Heart right ventricle (tissue), 16 donors: ENCODE measurements around the gene GNPTAB. TPM values are rescaled to one million over a fixed set of nuclear protein-coding genes. Genes with fewer than 3 reads are reported as not detected.
"Not testable (repeated sequence)": the region's sequence is repeated elsewhere in the genome, so short reads cannot be mapped to it uniquely, and the experiment has no call there.

Experiments used
- ATAC-seq, 8 donors: fragments of 200-7000 bp; cut with Tn5 transposase; one replicate each; pipeline ENCODE4 v1.9.1; 2020; ENCODE audit warnings: mild to moderate bottlenecking in 8 of 8, moderate library complexity in 8 of 8, moderate number of reproducible peaks in 1 of 8
- DNase-seq, 2 donors: peaks; one replicate each; pipeline ENCODE4 v3.0.0-alpha.2; 2020
- H3K27ac ChIP-seq, 10 donors: fragments of 200-600 bp; sonication (generic) in 2 of 10; one replicate each; pipeline versions ENCODE4 v1.5.0 to v1.8.0; 2020 to 2022; ENCODE audit warnings: mild to moderate bottlenecking in 3 of 10
- H3K27me3 ChIP-seq, 7 donors: fragments of 200-600 bp; one replicate each; pipeline ENCODE4 v1.8.0; 2021 to 2022; ENCODE audit warnings: mild to moderate bottlenecking in 2 of 7
- H3K36me3 ChIP-seq, 9 donors: fragments of 200-600 bp; sonication (generic) in 1 of 9; one replicate each; pipeline versions ENCODE4 v1.5.0 to v1.8.0; 2020 to 2022; ENCODE audit warnings: mild to moderate bottlenecking in 2 of 9
- H3K4me1 ChIP-seq, 9 donors: fragments of 200-600 bp; sonication (generic) in 1 of 9; one replicate each; pipeline versions ENCODE4 v1.5.0 to v1.8.0; 2020 to 2022; ENCODE audit warnings: mild to moderate bottlenecking in 4 of 9
- H3K4me3 ChIP-seq, 10 donors: fragments of 200-600 bp; sonication (generic) in 2 of 10; one replicate each; pipeline versions ENCODE4 v1.5.0 to v1.8.0; 2020 to 2022; ENCODE audit warnings: mild to moderate bottlenecking in 7 of 10, moderate library complexity in 2 of 10
- H3K9me3 ChIP-seq, 11 donors: fragments of 200-600 bp in 10 of 11; sonication (generic) in 2 of 11; one replicate each; pipeline versions ENCODE4 v1.5.0 to v1.8.0; 2013 to 2022; ENCODE audit warnings: mild to moderate bottlenecking in 2 of 11, control low read depth in 1 of 11, moderate library complexity in 1 of 11
- WGBS, 2 donors: extraction: QIAGEN DNeasy Blood & Tissue Kit; methylation state at CpG; one replicate each; pipeline ENCODE4 v1.1.7; 2013; ENCODE audit warnings: inconsistent platforms in 1 of 2; 5-methylcytosine and 5-hydroxymethylcytosine counted together
- intact Hi-C, 10 donors: fragments of 100-400 bp; cut with DNase I; formaldehyde crosslinking; loops; one replicate each; pipeline versions ENCODE4 v1.11.1 to v1.14.2; 2022
- polyA plus RNA-seq, 2 donors: library from polyadenylated mRNA; stranded (reverse); fragments of 200-250 nt; gene quantifications; one replicate each; pipeline ENCODE4 v1.2.3, GENCODE V29; 2013
- total RNA-seq, 10 donors: library from RNA; stranded (reverse); fragmentation: NEBNext Ultra II Directional in 3 of 10; extraction: Animal tissue kit (Norgen Biotek cat#: 25700) in 3 of 10; gene quantifications; one replicate each; pipeline versions ENCODE4 v1.2.1 to v1.2.4, GENCODE V29; 2021 to 2023
- TF ChIP-seq, protein P1 (sequence below), 9 donors: fragments of 200-600 bp; sonication (generic) in 2 of 9; IDR thresholded peaks; one replicate each; pipeline versions ENCODE4 v1.5.0 to v1.8.0; 2021 to 2022; ENCODE audit warnings: antibody characterized with exemption in 9 of 9, mild to moderate bottlenecking in 5 of 9, moderate library complexity in 1 of 9
- donor health status: Arrhythmogenic right ventricular cardiomyopathy.
- donor health status: ischemic (EF 13 %, LVEDD 7.1; RV severe dilation, severe dysfunction).
- donor health status: healthy with polysubstance abuse.
- donor health status: DM: no; HTN: yes; CAD: no.
- donor health status: DM: no; HTN: no; CAD: no.
- donor health status: ischemic (EF 25% LVEDD 6.9; RV normal size, moderate dysfunction).
- donor health status: ischemic (EF 25% LVEDD 5.7; RV mildly dilated, moderate dysfunction).
- donor health status: healthy.
- donor health status: DM: yes; HTN: yes; CAD: no.
- donor health status: Ischemic cardiomyopathy.
- donor health status: ischemic (EF 35%, LVEDD 5.7; RV mildly dilated, moderate dysfunction).
- donor health status: nonischemic (EF 11% LVEDD 7.7; RV severe dilation, severe dysfunction).
- donor health status: DM: yes; HTN: yes; CAD: no.
- donor health status: PGD.
- donor health status: ischemic (EF 29% LVEDD 5.4; RV normal size, mild dysfunction).
- donor health status: nonischemic (EF 23%, LVEDD 6.1; RV moderate dilation, normal function).

Gene GNPTAB
- total and polyA plus RNA-seq, 12 donors: 10.5 to 60.6 (median 47.6) TPM

DNA sequence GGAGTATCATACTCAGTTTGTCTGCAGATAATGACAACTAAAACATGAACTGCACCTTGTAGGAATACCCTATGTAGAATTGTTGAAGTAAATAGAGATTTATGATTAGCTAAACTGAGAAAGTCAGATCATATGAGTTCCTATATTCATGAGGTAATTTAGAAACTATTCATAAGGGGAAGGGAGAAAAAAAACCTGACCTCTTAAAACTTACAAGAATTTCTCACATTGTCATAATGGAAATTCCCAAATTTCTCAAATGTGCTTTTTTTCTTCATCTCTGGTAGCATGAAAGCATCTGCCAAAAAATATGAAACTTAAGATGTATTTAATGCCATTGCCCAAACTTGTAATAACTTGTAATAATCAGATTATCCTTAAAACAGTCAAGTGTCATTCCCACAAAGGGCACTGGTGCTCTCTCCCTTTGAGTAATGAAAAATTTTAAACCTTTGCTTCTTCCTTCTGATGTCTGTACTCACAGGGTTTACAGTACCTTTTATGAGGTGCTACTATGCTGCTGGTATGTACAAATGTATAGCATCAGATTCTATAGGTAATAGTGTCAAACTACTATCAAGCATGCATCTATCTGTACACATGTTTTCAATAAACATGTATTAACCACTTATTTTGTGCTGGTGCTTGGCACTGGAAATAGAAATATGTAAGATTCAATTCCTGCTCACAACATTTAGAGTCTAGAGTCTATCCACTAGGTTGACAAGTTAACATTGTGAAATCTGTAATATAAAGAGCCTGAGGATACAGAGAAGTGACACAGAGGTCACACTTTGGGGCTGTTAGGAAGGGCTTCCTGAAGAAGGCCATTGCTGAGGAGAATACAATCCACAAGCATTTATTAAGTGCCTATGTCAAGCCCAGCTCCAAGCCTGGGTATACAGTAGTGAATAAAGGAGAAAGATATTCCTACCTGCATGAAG, 29.2 kb upstream of the GNPTAB start:
- H3K36me3 ChIP-seq: no peaks in the 10 kb centered on the region
- H3K4me1 ChIP-seq: peaks cover 0 to 44% (median 5%) of the 10 kb centered on the region in 9 donors
- peaks cover 0 to under 1% (median 0%) of the 10 kb centered on the region in 11 donors for H3K9me3 ChIP-seq
- peak overlapping the region in 1 of 10 donors; percentile 56 for H3K27ac ChIP-seq
- H3K4me3 ChIP-seq: no peak overlapping the region
- intact Hi-C loops: no loop called here
- ATAC-seq: no peak
- H3K27me3 ChIP-seq: no peaks in the 10 kb centered on the region
- DNase-seq: no peak
- TF ChIP-seq, protein P1, sequence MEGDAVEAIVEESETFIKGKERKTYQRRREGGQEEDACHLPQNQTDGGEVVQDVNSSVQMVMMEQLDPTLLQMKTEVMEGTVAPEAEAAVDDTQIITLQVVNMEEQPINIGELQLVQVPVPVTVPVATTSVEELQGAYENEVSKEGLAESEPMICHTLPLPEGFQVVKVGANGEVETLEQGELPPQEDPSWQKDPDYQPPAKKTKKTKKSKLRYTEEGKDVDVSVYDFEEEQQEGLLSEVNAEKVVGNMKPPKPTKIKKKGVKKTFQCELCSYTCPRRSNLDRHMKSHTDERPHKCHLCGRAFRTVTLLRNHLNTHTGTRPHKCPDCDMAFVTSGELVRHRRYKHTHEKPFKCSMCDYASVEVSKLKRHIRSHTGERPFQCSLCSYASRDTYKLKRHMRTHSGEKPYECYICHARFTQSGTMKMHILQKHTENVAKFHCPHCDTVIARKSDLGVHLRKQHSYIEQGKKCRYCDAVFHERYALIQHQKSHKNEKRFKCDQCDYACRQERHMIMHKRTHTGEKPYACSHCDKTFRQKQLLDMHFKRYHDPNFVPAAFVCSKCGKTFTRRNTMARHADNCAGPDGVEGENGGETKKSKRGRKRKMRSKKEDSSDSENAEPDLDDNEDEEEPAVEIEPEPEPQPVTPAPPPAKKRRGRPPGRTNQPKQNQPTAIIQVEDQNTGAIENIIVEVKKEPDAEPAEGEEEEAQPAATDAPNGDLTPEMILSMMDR (IDR thresholded peaks at IDR 0.05): no peak

DNA sequence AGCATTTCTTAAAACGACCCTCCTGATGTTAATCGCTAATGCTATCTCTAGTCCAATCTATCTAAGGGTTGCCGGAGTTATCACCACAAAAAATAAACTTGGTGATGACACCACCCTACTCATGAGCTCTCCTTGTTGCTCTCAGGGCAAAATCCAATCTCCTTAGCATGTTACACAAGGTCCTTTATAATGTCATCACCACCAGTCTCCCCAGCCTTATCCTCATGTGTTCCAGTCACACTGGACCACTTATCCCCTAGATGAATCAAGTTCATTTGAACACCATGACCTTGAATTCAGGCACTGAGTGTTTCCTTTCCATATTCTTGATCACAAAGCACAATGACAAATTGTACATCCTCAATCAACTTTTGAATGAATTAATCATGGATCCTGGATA, 27.6 kb upstream of the GNPTAB start:
- intact Hi-C loops: no loop called here
- Histone ChIP-seq H3K36me3 (no peaks in the 10 kb centered on the region), H3K4me3 (no peak overlapping the region), H3K4me1 (peaks cover 0 to 51% (median 5%) of the 10 kb centered on the region in 9 donors), H3K27ac (no peak overlapping the region), H3K27me3 (no peaks in the 10 kb centered on the region), H3K9me3 (no peaks in the 10 kb centered on the region)
- 87 to 93% methylated on average over 3 of the region's 3 CpGs for WGBS, 2 donors
- ATAC-seq (no peak), DNase-seq (no peak)
- TF ChIP-seq, protein P1 (IDR thresholded peaks at IDR 0.05): no peak

DNA sequence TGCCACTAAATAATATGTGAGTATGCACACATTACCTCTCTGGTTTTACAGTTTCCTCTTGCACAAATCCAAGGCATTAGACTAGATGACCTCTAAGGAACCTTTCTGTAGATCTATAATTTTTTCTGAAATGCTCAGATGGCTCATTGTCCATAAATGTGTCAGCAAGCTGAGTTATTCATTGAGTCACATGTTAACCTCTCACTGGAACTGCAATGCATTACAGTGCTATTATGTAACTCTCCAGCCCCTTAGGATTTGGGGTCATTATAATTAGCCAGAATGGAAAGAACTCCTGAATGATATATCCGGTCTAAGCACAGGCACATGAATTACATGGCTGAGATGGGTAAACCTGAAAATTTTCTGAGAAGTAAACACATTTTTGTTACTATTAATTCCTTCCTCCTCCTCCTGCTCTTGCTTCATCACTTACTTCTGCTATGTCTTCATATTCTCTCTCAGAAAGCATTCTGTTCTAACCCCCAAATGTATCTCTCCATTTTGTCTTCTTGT, 26.3 kb upstream of the GNPTAB start:
- ATAC-seq (peak in 7 of 8 donors; percentile 47 to 85 (median 67)), DNase-seq (no peak)
- intact Hi-C loops: no loop called here
- Histone ChIP-seq H3K4me1 (peaks cover 0 to 51% (median 5%) of the 10 kb centered on the region in 9 donors), H3K4me3 (no peak overlapping the region), H3K9me3 (no peaks in the 10 kb centered on the region), H3K27ac (peak overlapping the region in 3 of 10 donors; percentile 7 to 57 (median 30)), H3K27me3 (no peaks in the 10 kb centered on the region), H3K36me3 (no peaks in the 10 kb centered on the region)
- TF ChIP-seq, protein P1 (IDR thresholded peaks at IDR 0.05): no peak
- WGBS, 2 donors: 53 to 75% methylated on average over 1 of the region's 1 CpG

DNA sequence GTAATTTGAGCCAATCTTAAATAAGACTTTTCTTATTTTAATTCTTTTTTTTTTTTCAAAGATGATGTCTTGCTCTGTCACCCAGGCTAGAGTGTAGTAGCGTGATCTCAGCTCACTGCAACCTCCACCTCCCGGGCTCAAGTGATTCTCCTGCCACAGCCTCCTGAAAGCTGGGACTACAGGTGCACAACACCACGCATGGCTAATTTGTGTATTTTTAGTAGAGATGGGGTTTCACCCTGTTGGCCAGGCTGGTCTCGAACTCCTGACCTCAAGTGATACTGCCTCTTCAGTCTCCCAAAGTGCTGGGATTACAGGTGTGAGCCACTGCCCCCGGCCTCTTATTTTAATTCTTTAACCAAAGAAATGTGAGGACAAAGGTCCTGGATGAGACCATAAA, 25.9 kb upstream of the GNPTAB start:
- H3K4me3 ChIP-seq, H3K36me3 ChIP-seq, DNase-seq, ATAC-seq, H3K9me3 ChIP-seq, intact Hi-C loops, H3K27me3 ChIP-seq: not testable (repeated sequence)
- peak overlapping the region in 2 of 10 donors; percentile 7 to 57 for H3K27ac ChIP-seq
- WGBS, 2 donors: 94 to 96% methylated on average over 5 of the region's 5 CpGs
- peaks cover 0 to 51% (median 5%) of the 10 kb centered on the region in 9 donors for H3K4me1 ChIP-seq
